ENCODE results near the gene POLR3K.

DNA sequence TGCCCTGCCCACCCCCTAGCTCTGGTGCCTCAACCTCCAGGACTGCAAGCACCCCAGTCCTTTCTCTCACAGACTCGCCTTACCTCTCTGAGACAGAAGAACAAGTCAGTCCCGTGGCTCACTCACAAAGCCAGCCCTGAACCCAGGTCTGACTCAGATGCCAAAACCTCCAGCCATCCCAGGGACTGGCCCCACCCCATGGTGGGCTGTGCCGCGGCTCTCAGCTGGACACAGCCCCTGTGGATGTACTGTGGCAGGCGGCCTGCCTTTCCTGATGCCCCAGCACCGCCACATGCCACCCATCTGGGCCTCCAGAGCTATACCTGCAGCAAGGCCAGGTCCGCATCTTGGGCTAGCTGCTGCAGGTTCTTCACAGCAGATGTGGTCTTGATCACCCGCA is 44.4 kb upstream of the POLR3K start:
- TF ChIP-seq, protein P1, sequence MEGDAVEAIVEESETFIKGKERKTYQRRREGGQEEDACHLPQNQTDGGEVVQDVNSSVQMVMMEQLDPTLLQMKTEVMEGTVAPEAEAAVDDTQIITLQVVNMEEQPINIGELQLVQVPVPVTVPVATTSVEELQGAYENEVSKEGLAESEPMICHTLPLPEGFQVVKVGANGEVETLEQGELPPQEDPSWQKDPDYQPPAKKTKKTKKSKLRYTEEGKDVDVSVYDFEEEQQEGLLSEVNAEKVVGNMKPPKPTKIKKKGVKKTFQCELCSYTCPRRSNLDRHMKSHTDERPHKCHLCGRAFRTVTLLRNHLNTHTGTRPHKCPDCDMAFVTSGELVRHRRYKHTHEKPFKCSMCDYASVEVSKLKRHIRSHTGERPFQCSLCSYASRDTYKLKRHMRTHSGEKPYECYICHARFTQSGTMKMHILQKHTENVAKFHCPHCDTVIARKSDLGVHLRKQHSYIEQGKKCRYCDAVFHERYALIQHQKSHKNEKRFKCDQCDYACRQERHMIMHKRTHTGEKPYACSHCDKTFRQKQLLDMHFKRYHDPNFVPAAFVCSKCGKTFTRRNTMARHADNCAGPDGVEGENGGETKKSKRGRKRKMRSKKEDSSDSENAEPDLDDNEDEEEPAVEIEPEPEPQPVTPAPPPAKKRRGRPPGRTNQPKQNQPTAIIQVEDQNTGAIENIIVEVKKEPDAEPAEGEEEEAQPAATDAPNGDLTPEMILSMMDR (IDR thresholded peaks at IDR 0.05): no peak
- no peak for TF ChIP-seq POLR2A (IDR thresholded peaks at IDR 0.05)
